Glomerular visceral epithelial cell (primary cell): ENCODE results near the gene PRDM8.
A peak's percentile ranks its signal among the peaks of the same experiment; 100 is the strongest.

ENCODE experiments used
- DNase-seq: peaks from one replicate; pipeline ENCODE4 v3.0.0-alpha.2; 2016; ENCODE audit errors: extremely low spot score

The PRDM8 gene

GRCh38 chr4:80199947-80200346 is 2.6 kb downstream of the PRDM8 start:
- no peak for DNase-seq

- DNase-seq: peak; percentile 38
Measured at GRCh38 chr4:80201252-80202151, 4.2 kb downstream of the PRDM8 start.

- peak; percentile 85 for DNase-seq
Measured at GRCh38 chr4:80202190-80202711, 4.9 kb downstream of the PRDM8 start.

- no peak for DNase-seq
Measured at GRCh38 chr4:80202741-80203553, 5.6 kb downstream of the PRDM8 start.

- no peak for DNase-seq
Measured at GRCh38 chr4:80204433-80205011, 7.2 kb downstream of the PRDM8 start.

- no peak for DNase-seq
Measured at GRCh38 chr4:80206111-80206510, 8.8 kb downstream of the PRDM8 start.

- no peak for DNase-seq
Measured at GRCh38 chr4:80206521-80207171, 9.3 kb downstream of the PRDM8 start.

GRCh38 chr4:80207172-80207583 is 9.9 kb downstream of the PRDM8 start:
- DNase-seq: no peak

- no peak for DNase-seq
Measured at GRCh38 chr4:80207664-80208063, 10.4 kb downstream of the PRDM8 start.

- DNase-seq: no peak
Measured at GRCh38 chr4:80208610-80209339, 11.5 kb downstream of the PRDM8 start.

GRCh38 chr4:80209340-80209701 is 12.0 kb downstream of the PRDM8 start:
- DNase-seq: no peak

GRCh38 chr4:80210549-80210948 is 13.2 kb downstream of the PRDM8 start:
- no peak for DNase-seq

- DNase-seq: peak; percentile 13
Measured at GRCh38 chr4:80213117-80213815, 16.0 kb downstream of the PRDM8 start.

GRCh38 chr4:80215449-80216052 is 18.2 kb downstream of the PRDM8 start:
- DNase-seq: peak; percentile 33

- no peak for DNase-seq
Measured at GRCh38 chr4:80216100-80216761, 18.9 kb downstream of the PRDM8 start.

- peak; percentile 67 for DNase-seq
Measured at GRCh38 chr4:80219301-80220025, 22.2 kb downstream of the PRDM8 start.

- DNase-seq: no peak
Measured at GRCh38 chr4:80220711-80221110, 23.4 kb downstream of the PRDM8 start.

GRCh38 chr4:80221161-80221560 is 23.9 kb downstream of the PRDM8 start:
- peak; percentile 42 for DNase-seq

GRCh38 chr4:80225595-80225994 is 28.3 kb downstream of the PRDM8 start:
- no peak for DNase-seq
